Measurements from ENCODE around the gene STOX2. TPM values are rescaled to one million over a fixed set of nuclear protein-coding genes. Genes with fewer than 3 reads are reported as not detected.

STOX2 gene
- total and polyA plus RNA-seq, 8 donors, result 0.29 to 55.8 (median 3.9) TPM

DNA sequence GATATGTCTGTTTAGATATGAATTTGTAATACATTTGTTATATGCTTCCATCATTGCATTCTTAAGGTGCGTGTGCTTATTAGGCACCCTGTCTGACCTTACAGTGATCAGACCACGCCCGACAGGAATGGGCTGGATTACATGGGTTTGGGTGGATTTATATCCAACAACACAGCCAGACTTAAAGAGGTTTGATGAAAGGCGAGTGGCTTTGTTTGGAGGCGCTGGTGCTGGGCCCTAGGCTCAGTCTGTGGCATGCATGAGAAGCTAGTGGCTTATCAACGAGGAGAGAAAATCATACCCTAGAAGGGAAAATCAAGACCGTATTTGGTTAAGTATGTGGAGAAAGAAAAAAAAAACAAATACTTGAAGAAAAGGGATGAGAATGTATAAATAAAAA is 80.7 kb downstream of the STOX2 start:
- Histone ChIP-seq H3K4me1 (peaks cover 17 to 34% (median 24%) of the 10 kb centered on the region in 4 donors), H3K27ac (no peak overlapping the region), H3K36me3 (no peaks in the 10 kb centered on the region), H3K9me3 (no peaks in the 10 kb centered on the region), H3K4me3 (no peak overlapping the region), H3K27me3 (no peaks in the 10 kb centered on the region)
- no peak for DNase-seq
- intact Hi-C loops (cut with DNase I; ENCODE audit: low total_unique reads), result no loop called here
- WGBS, 5 donors, result 85 to 91% (median 90%) methylated on average over 7 of the region's 7 CpGs
- TF ChIP-seq, protein P1, sequence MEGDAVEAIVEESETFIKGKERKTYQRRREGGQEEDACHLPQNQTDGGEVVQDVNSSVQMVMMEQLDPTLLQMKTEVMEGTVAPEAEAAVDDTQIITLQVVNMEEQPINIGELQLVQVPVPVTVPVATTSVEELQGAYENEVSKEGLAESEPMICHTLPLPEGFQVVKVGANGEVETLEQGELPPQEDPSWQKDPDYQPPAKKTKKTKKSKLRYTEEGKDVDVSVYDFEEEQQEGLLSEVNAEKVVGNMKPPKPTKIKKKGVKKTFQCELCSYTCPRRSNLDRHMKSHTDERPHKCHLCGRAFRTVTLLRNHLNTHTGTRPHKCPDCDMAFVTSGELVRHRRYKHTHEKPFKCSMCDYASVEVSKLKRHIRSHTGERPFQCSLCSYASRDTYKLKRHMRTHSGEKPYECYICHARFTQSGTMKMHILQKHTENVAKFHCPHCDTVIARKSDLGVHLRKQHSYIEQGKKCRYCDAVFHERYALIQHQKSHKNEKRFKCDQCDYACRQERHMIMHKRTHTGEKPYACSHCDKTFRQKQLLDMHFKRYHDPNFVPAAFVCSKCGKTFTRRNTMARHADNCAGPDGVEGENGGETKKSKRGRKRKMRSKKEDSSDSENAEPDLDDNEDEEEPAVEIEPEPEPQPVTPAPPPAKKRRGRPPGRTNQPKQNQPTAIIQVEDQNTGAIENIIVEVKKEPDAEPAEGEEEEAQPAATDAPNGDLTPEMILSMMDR (IDR thresholded peaks at IDR 0.05), result no peak
- no peak for TF ChIP-seq POLR2AphosphoS5 (IDR thresholded peaks at IDR 0.05)
- TF ChIP-seq POLR2A (IDR thresholded peaks at IDR 0.05), result no peak
- no peak for TF ChIP-seq EP300 (IDR thresholded peaks at IDR 0.05)

DNA sequence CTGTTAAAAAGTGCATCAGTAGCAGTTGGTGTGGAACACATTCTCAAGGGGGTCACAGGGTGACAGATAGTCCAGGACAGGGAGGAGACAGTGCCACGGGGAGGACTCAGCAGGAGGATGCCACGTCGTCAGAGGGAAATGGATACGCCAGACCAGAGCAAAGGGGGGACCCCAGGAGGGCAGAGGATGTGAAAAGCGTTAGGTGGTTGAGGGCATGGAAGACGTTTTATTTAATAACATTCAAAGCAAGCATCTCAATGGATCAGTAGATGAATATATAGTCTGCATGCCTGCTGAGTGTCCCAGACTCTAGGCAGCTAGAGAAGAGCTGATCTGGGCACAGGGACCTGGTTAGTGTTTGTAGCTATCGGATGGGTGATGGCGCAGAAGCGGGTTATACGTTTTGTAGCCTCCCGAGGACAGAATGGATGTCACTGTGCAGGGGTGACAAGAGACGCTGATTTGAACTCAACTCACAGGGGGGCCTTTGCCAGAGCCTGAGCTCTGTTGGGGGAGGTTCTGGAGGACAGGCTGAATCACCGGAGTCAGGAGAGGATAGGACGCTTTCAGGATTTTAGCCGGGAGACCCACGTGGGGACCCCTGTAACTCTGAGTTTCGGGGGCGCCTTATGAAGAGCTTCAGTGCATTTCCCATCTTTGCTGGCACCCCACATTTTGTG is 81.3 kb downstream of the STOX2 start:
- intact Hi-C loops (cut with DNase I; ENCODE audit: low total_unique reads), result no loop called here

DNA sequence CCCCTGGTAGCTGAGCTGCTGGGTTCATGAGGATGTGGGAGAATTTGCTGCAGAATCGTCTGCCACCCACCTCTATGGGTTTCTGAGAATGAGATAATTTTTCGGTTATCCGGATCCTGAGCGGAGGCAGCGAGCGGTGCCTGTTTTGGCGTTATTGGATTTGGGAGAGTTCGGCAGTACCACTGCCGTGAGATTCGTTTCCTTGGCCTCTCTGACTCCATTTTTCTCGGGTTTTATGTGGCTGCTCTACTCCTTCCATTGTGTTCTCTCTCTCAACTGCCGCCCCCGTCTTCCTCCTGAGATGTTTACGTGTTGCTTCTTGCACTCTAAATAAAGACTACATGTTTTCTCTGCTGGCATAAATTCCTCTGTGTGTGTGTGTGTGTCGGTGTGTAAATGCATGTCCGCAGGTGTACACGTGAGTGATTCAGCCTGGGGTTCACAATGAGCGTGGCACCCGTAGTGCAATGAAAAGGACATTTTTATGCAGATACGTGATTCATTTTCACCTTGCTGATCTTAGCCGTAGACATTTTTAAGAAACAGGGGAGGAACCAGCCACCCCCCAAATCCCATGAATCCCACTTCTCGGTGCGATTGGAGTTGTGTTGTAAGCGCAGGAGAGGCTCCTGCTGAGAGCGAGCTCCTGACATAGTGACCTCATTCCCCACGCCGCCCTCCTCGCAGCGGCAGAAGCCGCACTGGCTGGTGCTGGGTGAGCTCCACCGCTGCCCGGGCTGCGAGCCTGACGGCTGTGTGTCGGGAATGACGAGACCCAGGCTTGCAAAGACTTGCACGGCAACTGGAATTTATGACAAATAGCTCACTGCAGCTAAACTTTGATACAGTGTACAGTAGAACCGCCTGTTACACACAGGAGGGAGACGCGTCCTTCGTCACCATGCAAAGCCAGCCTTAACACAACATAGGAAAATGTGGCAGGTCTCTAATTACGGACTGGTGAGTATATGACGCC is 82.2 kb downstream of the STOX2 start:
- Histone ChIP-seq H3K27me3 (no peaks in the 10 kb centered on the region), H3K4me3 (peak overlapping the region; percentile 34 to 51 (median 39)), H3K36me3 (no peaks in the 10 kb centered on the region), H3K9me3 (no peaks in the 10 kb centered on the region), H3K27ac (peak overlapping the region; percentile 40 to 82 (median 79)), H3K4me1 (peaks cover 17 to 34% (median 24%) of the 10 kb centered on the region in 4 donors)
- intact Hi-C loops (cut with DNase I; ENCODE audit: low total_unique reads), result no loop called here
- 33 to 48% (median 43%) methylated on average over 30 to 43 of the region's 43 CpGs for WGBS, 5 donors
- TF ChIP-seq POLR2AphosphoS5 (IDR thresholded peaks at IDR 0.05) (peak; percentile 54 to 80 (median 75)), POLR2A (IDR thresholded peaks at IDR 0.05) (no peak), EP300 (IDR thresholded peaks at IDR 0.05) (peak; percentile 28)
- peak; percentile 74 to 93 for DNase-seq

More for the DNA sequence above, 81.3 kb downstream of the STOX2 start:
- Histone ChIP-seq H3K27me3 (no peaks in the 10 kb centered on the region), H3K4me3 (no peak overlapping the region), H3K4me1 (peaks cover 17 to 34% (median 24%) of the 10 kb centered on the region in 4 donors), H3K27ac (peak overlapping the region in 1 of 5 donors; percentile 82), H3K9me3 (no peaks in the 10 kb centered on the region), H3K36me3 (no peaks in the 10 kb centered on the region)
- DNase-seq, result no peak
- TF ChIP-seq EP300 (IDR thresholded peaks at IDR 0.05) (no peak), POLR2A (IDR thresholded peaks at IDR 0.05) (no peak), POLR2AphosphoS5 (IDR thresholded peaks at IDR 0.05) (no peak)
- TF ChIP-seq, protein P1 (IDR thresholded peaks at IDR 0.05), result no peak
- 85 to 95% (median 93%) methylated on average over 18 of the region's 18 CpGs for WGBS, 5 donors

DNA sequence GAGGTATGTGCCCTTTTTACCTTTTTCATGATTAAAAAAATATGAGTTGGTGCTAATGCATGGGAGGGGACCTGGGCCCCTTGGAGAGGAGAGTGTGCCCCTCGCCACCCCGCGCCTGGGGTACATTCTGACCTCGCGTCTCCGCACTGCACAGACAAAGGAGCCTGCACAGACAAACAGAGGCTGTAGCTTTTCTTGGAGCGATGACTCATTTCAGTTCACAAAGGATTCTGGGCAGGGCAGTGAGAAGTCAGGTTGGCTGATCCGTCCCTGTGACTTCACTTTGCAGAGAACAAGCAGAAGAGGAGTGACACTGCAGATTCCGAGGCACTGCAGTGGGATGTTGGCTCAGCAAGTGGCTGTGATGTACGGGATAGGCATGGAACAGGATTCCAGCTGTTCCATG is 82.9 kb downstream of the STOX2 start:
- TF ChIP-seq POLR2A (IDR thresholded peaks at IDR 0.05), result no peak
- TF ChIP-seq POLR2AphosphoS5 (IDR thresholded peaks at IDR 0.05), result peak; percentile 83 to 93 (median 91)
- TF ChIP-seq EP300 (IDR thresholded peaks at IDR 0.05), result peak; percentile 51
- TF ChIP-seq, protein P1 (IDR thresholded peaks at IDR 0.05), result no peak
- no peaks in the 10 kb centered on the region for H3K27me3 ChIP-seq
- intact Hi-C loops (cut with DNase I; ENCODE audit: low total_unique reads), result no loop called here
- peak overlapping the region; percentile 40 to 82 (median 79) for H3K27ac ChIP-seq
- 14 to 27% (median 18%) methylated on average over 10 of the region's 10 CpGs for WGBS, 5 donors
- peak overlapping the region; percentile 34 to 51 (median 39) for H3K4me3 ChIP-seq
- H3K9me3 ChIP-seq, result no peaks in the 10 kb centered on the region
- peak; percentile 68 to 94 for DNase-seq
- peaks cover 17 to 34% (median 24%) of the 10 kb centered on the region in 4 donors for H3K4me1 ChIP-seq
- H3K36me3 ChIP-seq, result no peaks in the 10 kb centered on the region
